Right cardiac atrium (tissue), 5 donors: Measurements from ENCODE around the gene HMGXB3. TPM values are rescaled to one million over a fixed set of nuclear protein-coding genes. Genes with fewer than 3 reads are reported as not detected.

Source experiments
- ATAC-seq, 2 donors: fragments of 200-7000 bp; cut with Tn5 transposase; one replicate each; pipeline versions ENCODE4 v1.8.0 to v1.9.1; 2020; ENCODE audit warnings: moderate library complexity in 2 of 2, mild to moderate bottlenecking in 1 of 2
- DNase-seq, 3 donors: peaks; one replicate each; pipeline ENCODE4 v3.0.0-alpha.2; 2020
- H3K27ac ChIP-seq: one replicate; pipeline ENCODE4 v1.5.1; 2013; ENCODE audit warnings: mild to moderate bottlenecking, low read length, control low read depth, moderate library complexity
- H3K27me3 ChIP-seq: one replicate; pipeline ENCODE4 v1.6.1; 2013; ENCODE audit not compliant: control insufficient read depth, insufficient read depth
- H3K4me1 ChIP-seq: one replicate; pipeline ENCODE4 v1.6.1; 2013; ENCODE audit warnings: low read length; ENCODE audit not compliant: control insufficient read depth, insufficient read depth
- H3K4me3 ChIP-seq: one replicate; pipeline ENCODE4 v1.5.1; 2013; ENCODE audit warnings: low read length, control low read depth
- H3K9me3 ChIP-seq: one replicate; pipeline ENCODE4 v1.6.1; 2013; ENCODE audit warnings: low read length; ENCODE audit not compliant: control insufficient read depth
- WGBS: extraction: QIAGEN DNeasy Blood & Tissue Kit; methylation state at CpG from one replicate; pipeline ENCODE4 v1.1.7; 2013; 5-methylcytosine and 5-hydroxymethylcytosine counted together
- intact Hi-C, 4 donors: fragments of 100-400 bp; cut with DNase I; formaldehyde crosslinking; loops; one replicate each; pipeline versions ENCODE4 v1.11.0 to v1.14.0; 2022 to 2023
- polyA plus RNA-seq: library from polyadenylated mRNA; stranded (reverse); fragments of 200-250 nt; gene quantifications from one replicate; pipeline ENCODE4 v1.2.3, GENCODE V29; 2013
- total RNA-seq, 4 donors: library from RNA; stranded (reverse); fragmentation: NEBNext Ultra II Directional; extraction: Animal tissue kit (Norgen Biotek cat#: 25700); gene quantifications; one replicate each; pipeline ENCODE4 v1.2.1, GENCODE V29; 2021
- donor health status: healthy with polysubstance abuse.
- donor health status: DM: no; HTN: yes; CAD: no.
- donor health status: DM: no; HTN: no; CAD: no.
- donor health status: DM: no; HTN: yes; CAD: no; lungs with severe emphysema.
- donor health status: DM: yes; HTN: yes; CAD: no.

Gene HMGXB3
- total and polyA plus RNA-seq, 5 donors: 9.3 to 19.6 (median 14.8) TPM

DNA sequence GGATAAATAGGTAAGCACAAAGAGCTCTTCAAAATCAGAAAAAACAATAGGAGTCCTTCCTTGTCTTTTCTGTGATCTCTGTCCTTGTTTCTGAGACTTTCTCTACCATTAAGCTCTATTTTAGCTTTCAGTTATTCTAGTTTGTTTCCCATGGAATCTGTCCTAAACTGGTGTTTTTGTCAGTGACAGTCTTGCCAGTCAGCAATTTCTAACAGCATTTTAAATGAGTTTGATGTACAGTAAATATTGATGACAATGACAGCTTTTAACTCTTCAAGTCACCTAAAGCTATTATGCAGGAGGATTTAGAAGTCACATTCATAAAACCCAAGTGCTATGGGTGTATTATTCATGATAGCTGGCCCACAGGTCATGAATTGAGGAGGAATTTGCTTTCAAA is 18.0 kb upstream of the HMGXB3 start:
- DNase-seq: no peak
- no peak for ATAC-seq
- intact Hi-C loops: loop anchor here in 1 of 4 donors (10.0 kb wide), 1 partner anchor 148 kb away; no protein-coding TSS in a partner anchor
- Histone ChIP-seq H3K9me3 (no peaks in the 10 kb centered on the region), H3K4me1 (no peaks in the 10 kb centered on the region), H3K4me3 (no peak overlapping the region), H3K27ac (no peak overlapping the region), H3K27me3 (no peaks in the 10 kb centered on the region)

- intact Hi-C loops: loop anchor here in 2 of 4 donors (5.0 to 10.0 kb wide), 2 partner anchors 151 to 153 kb away; no protein-coding TSS in a partner anchor
- Histone ChIP-seq H3K4me1 (no peaks in the 10 kb centered on the region), H3K27ac (no peak overlapping the region), H3K4me3 (no peak overlapping the region), H3K27me3 (no peaks in the 10 kb centered on the region), H3K9me3 (no peaks in the 10 kb centered on the region)
- no peak for DNase-seq
- ATAC-seq: no peak
- WGBS: 86% methylated on average over 5 of the region's 5 CpGs
Observed at GRCh38 chr5:149988126-149988525, 12.4 kb upstream of the HMGXB3 start.

DNA sequence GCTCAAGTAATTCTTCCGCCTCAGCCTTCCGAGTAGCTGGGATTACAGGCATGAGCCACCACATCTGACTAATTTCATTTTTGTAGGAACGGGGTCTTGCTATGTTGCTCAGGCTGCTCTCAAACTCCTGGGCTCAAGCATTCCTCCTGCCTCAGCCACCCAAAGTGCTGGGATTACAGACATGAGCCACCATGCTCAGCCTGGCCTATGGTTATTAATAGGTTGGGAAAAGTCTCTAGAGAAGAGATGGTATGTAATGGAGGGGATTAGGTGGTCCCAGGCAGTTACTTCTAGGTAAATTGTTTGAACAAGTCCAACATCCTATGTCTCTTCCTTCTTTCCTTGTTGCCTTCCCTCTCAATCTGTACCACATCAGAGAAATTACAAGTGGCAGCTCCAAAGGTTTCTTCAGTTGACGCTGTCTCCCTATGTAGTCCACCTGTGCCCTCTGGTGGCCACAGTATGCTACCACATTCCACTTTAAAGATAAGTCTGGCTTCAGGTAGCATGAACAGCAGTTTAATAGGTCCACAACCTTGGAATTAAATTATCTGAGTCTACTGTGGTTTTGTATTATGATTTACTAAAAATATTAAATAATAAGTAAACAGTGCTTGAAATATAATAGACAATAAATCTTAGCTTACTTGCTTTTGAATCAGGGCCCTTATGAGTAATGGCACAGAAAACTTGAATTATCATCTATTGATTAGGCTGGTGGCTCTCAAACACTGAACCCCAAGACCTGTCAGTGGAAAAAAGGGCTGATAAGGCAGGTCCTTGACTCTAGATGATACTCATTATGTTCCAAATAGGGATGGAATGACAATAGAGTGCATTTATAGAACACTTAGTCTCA is 9.8 kb upstream of the HMGXB3 start:
- no peaks in the 10 kb centered on the region for H3K9me3 ChIP-seq
- H3K27me3 ChIP-seq: no peaks in the 10 kb centered on the region
- no peak overlapping the region for H3K27ac ChIP-seq
- intact Hi-C loops: loop anchor here in 3 of 4 donors (5.0 kb wide), 4 partner anchors 153 to 358 kb away; no protein-coding TSS in a partner anchor
- DNase-seq (peak; percentile 62 to 76 (median 70)), ATAC-seq (peak; percentile 75 to 78)
- 68% methylated on average over 4 of the region's 4 CpGs for WGBS
- H3K4me3 ChIP-seq: no peak overlapping the region
- no peaks in the 10 kb centered on the region for H3K4me1 ChIP-seq

- Histone ChIP-seq H3K4me1 (no peaks in the 10 kb centered on the region), H3K4me3 (no peak overlapping the region), H3K9me3 (no peaks in the 10 kb centered on the region), H3K27ac (no peak overlapping the region), H3K27me3 (no peaks in the 10 kb centered on the region)
- WGBS: 94% methylated on average over 3 of the region's 3 CpGs
- no peak for ATAC-seq
- DNase-seq: no peak
- intact Hi-C loops: loop anchor here in 3 of 4 donors (5.0 kb wide), 4 partner anchors 156 to 361 kb away; no protein-coding TSS in a partner anchor
Observed at GRCh38 chr5:149993471-149993870, 7.1 kb upstream of the HMGXB3 start.

- no peak for DNase-seq
Observed at GRCh38 chr5:149995385-149996204, 4.9 kb upstream of the HMGXB3 start.

DNA sequence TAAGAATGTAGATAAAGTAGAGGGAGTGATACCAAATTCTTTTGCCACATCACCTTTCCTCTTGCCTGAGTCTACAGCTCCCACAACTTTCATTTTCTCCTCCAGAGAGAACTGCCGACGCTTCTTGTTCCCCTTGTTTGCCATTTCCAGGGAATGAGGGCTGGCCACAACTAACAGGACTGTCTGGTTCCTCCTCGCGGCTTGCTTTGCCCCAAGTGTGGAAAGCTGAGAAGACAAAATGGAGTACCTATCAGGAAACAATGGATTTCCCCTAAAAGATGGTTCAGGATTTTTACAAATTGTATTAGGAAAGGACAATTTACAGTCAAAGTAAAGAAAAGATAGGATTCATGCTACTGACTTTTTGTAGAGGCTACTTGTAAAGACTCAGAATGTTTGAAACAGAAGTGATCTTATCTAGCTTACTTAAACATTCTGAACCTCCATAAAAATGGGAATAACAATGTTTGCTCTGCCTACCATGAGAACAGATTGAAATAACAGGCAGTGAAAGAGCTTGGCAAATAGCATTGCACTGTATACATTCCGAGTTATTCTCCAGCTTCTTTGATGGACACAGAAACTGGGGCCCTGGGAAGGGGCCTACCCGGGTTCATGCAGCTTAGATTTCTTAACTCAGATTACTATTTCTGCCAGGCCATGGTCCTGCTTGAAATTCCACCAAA is 4.2 kb upstream of the HMGXB3 start:
- intact Hi-C loops: no loop called here
- Histone ChIP-seq H3K27ac (no peak overlapping the region), H3K9me3 (no peaks in the 10 kb centered on the region), H3K4me3 (no peak overlapping the region), H3K27me3 (no peaks in the 10 kb centered on the region), H3K4me1 (peaks cover 5% of the 10 kb centered on the region)
- no peak for DNase-seq
- 86% methylated on average over 6 of the region's 6 CpGs for WGBS
- no peak for ATAC-seq

More at GRCh38 chr5:149995385-149996204, 4.9 kb upstream of the HMGXB3 start:
- intact Hi-C loops: no loop called here
- no peaks in the 10 kb centered on the region for H3K27me3 ChIP-seq
- no peak overlapping the region for H3K4me3 ChIP-seq
- no peak for ATAC-seq
- no peaks in the 10 kb centered on the region for H3K9me3 ChIP-seq
- no peak overlapping the region for H3K27ac ChIP-seq
- H3K4me1 ChIP-seq: peaks cover 5% of the 10 kb centered on the region
- 82% methylated on average over 14 of the region's 14 CpGs for WGBS

DNA sequence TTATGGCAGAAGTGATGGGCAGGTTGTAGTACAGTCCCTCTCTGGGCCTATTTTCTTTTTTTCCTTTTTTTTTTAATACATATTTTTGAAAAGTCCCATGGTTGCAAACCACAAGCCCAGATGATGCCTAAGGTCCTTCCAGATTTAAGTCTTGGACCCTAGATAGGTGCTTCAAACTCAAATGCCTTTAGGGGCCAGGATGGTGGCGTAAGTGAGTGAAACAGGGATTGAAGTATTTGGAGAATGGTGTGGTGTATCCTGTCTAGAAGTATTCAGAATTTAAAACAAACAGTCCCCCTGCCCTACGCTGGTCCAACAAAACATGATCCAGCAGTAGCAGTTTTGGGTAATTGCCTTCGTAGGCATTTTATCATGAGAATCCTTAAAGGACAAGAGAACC is 2.3 kb upstream of the HMGXB3 start:
- 98% methylated on average over 3 of the region's 3 CpGs for WGBS

DNA sequence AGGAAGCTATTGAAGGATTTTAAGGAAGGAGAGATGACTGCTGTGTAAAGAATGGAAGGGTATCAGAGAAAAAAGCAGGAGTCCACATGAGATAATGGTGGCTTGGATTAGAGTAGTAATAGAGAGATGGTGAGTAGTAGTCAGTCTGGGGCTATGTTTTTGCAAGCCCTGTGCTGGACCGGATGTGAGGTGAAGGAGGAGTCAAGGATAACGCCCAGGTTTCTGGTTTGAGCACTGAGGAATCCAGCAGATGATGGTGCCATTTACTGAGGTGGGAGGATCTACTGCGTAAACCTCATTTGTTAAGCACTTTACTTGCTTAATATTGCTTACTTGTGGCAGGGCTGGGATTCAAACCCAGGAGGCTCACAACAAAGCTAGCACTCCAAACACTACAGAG is 1.2 kb upstream of the HMGXB3 start:
- Histone ChIP-seq H3K4me1 (peaks cover 7% of the 10 kb centered on the region), H3K9me3 (no peaks in the 10 kb centered on the region), H3K27ac (no peak overlapping the region), H3K27me3 (no peaks in the 10 kb centered on the region), H3K4me3 (peak overlapping the region; percentile 88)
- intact Hi-C loops: no loop called here
- ATAC-seq (no peak), DNase-seq (no peak)
- WGBS: 76% methylated on average over 3 of the region's 3 CpGs

More for the DNA sequence above, 2.3 kb upstream of the HMGXB3 start:
- H3K4me1 ChIP-seq: peaks cover 7% of the 10 kb centered on the region
- no peak overlapping the region for H3K27ac ChIP-seq
- no peaks in the 10 kb centered on the region for H3K9me3 ChIP-seq
- H3K27me3 ChIP-seq: no peaks in the 10 kb centered on the region
- ATAC-seq (no peak), DNase-seq (no peak)
- no peak overlapping the region for H3K4me3 ChIP-seq
- intact Hi-C loops: no loop called here

DNA sequence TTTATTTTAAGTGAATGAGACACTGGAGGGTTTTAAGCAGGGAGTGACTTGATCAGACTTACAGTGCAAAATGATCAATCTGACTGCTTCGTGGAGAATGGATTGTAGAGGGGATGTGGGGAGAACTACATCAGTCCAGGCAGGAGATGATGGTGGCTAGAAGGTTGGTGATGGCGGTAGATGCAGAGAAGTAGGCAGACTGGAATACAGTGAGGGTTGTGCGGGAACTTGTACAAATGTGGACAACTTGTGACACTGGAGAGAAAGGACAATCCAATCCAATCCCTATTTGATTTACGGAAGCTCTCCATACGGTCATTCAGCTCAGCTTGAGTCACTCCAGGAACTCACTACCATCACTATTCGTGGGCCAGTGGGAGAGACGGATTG is 678 bp upstream of the HMGXB3 start:
- Histone ChIP-seq H3K4me1 (peaks cover 7% of the 10 kb centered on the region), H3K4me3 (peak overlapping the region; percentile 88), H3K27ac (peak overlapping the region; percentile 85), H3K9me3 (no peaks in the 10 kb centered on the region), H3K27me3 (no peaks in the 10 kb centered on the region)
- DNase-seq (no peak), ATAC-seq (no peak)
- intact Hi-C loops: no loop called here
- WGBS: 21% methylated on average over 7 of the region's 7 CpGs

DNA sequence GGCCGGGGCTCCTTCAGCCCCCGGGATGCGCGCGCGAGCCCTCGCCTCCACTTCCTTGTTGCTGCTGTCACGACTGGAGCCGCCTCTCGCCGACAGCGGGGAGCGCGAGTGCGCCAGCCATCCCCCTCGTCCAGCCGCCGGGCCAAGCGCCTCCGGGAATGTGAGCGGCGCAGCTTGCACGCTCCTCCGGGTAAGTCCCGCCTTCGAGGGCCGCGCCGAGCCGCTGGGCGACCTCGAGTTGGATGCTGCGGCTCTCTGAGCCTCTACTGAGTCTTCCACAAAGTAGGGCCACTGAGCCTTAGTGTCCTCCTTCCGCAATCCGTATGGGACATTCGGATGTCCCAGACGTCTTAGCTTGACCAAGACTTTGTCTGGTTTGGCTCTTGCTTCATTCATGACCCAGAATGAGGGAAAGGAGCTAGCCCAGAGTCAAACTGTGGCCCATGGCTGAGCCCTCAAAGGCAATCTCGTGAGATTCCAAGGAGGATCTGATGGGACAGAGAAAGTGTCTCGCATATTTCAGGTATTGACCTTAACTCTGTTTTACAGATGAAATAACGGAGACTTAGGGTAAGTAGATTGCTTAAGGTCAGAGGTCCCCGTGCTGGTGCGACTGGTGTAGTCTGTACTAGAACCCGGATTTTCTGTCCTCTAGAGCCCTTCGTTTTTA is 586 bp downstream of the HMGXB3 start:
- Histone ChIP-seq H3K9me3 (no peaks in the 10 kb centered on the region), H3K4me3 (peak overlapping the region; percentile 88), H3K27me3 (no peaks in the 10 kb centered on the region), H3K4me1 (peaks cover 7% of the 10 kb centered on the region), H3K27ac (peak overlapping the region; percentile 85)
- intact Hi-C loops: no loop called here
- under 1% methylated on average over 44 of the region's 44 CpGs for WGBS
- ATAC-seq (peak; percentile 49 to 59), DNase-seq (peak; percentile 40 to 81 (median 76))
